Mesenchymal stem cell (in vitro differentiated cells and primary cell): ENCODE data around the gene NCOA1.
A peak's percentile ranks its signal among the peaks of the same experiment; 100 is the strongest.

Experiments used
- DNase-seq: peaks from one replicate; pipeline ENCODE4 v3.0.0-alpha.2; 2013
- H2AFZ ChIP-seq: one replicate; pipeline ENCODE4 v1.6.1; 2013; ENCODE audit warnings: low read depth, mild to moderate bottlenecking, control low read depth, inconsistent platforms, low read length, moderate library complexity
- H2AK5ac ChIP-seq: 2 replicates; pipeline ENCODE4 v1.6.1; 2013; ENCODE audit warnings: low read length, moderate library complexity, mild to moderate bottlenecking, inconsistent platforms; ENCODE audit not compliant: severe bottlenecking
- H2BK120ac ChIP-seq: one replicate; pipeline ENCODE4 v1.6.1; 2013; ENCODE audit warnings: low read depth, mild to moderate bottlenecking, inconsistent platforms, low read length, moderate library complexity
- H2BK12ac ChIP-seq, 2 experiments: one replicate each; pipeline ENCODE4 v1.6.1; 2013; ENCODE audit warnings: inconsistent platforms in 2 of 2, low read length in 2 of 2, mild to moderate bottlenecking in 2 of 2, moderate library complexity in 2 of 2, control low read depth in 1 of 2
- H2BK15ac ChIP-seq: one replicate; pipeline ENCODE4 v1.6.1; 2013; ENCODE audit warnings: mild to moderate bottlenecking, low read depth, inconsistent platforms; ENCODE audit not compliant: poor library complexity, severe bottlenecking
- H2BK5ac ChIP-seq: 2 replicates; pipeline ENCODE4 v1.6.1; 2013; ENCODE audit warnings: low read depth, mild to moderate bottlenecking, low read length, control low read depth, inconsistent platforms; ENCODE audit not compliant: poor library complexity, severe bottlenecking
- H3K14ac ChIP-seq, 2 experiments: one replicate each; pipeline ENCODE4 v1.6.1; 2013; ENCODE audit warnings: inconsistent platforms in 2 of 2, low read length in 2 of 2, control low read depth in 1 of 2, mild to moderate bottlenecking in 1 of 2, moderate library complexity in 1 of 2
- H3K18ac ChIP-seq, 2 experiments: one replicate each; pipeline ENCODE4 v1.6.1; 2013; ENCODE audit warnings: inconsistent platforms in 2 of 2, low read length in 2 of 2, control low read depth in 1 of 2, low read depth in 1 of 2, mild to moderate bottlenecking in 1 of 2
- H3K23ac ChIP-seq, 2 experiments: one replicate each; pipeline ENCODE4 v1.6.1; 2013; ENCODE audit warnings: inconsistent platforms in 2 of 2, low read length in 2 of 2, mild to moderate bottlenecking in 2 of 2, moderate library complexity in 2 of 2, control low read depth in 1 of 2
- H3K27ac ChIP-seq: 2 replicates; pipeline ENCODE4 v1.5.1; 2013; ENCODE audit warnings: mild to moderate bottlenecking, moderate library complexity, low read length, control low read depth, inconsistent platforms; ENCODE audit not compliant: poor library complexity, severe bottlenecking
- H3K27me3 ChIP-seq, 2 experiments: 2 replicates each; pipeline versions ENCODE4 v1.6.1 to v1.7.0; 2013; ENCODE audit warnings: low read length in 2 of 2, mild to moderate bottlenecking in 2 of 2, moderate library complexity in 2 of 2, control low read depth in 1 of 2, inconsistent platforms in 1 of 2; ENCODE audit not compliant: control insufficient read depth in 1 of 2, insufficient read depth in 1 of 2
- H3K36me3 ChIP-seq, 2 experiments: 2 replicates each; pipeline versions ENCODE4 v1.6.1 to v1.7.0; 2013; ENCODE audit warnings: low read length in 2 of 2, control low read depth in 1 of 2, inconsistent platforms in 1 of 2, low read depth in 1 of 2, mild to moderate bottlenecking in 1 of 2; ENCODE audit not compliant: insufficient read depth in 2 of 2, control insufficient read depth in 1 of 2
- H3K4ac ChIP-seq, 2 experiments: one replicate each; pipeline ENCODE4 v1.6.1; 2013; ENCODE audit warnings: inconsistent platforms in 2 of 2, low read length in 2 of 2, mild to moderate bottlenecking in 2 of 2, moderate library complexity in 2 of 2, control low read depth in 1 of 2, low read depth in 1 of 2
- H3K4me1 ChIP-seq: 2 replicates; pipeline ENCODE4 v1.6.1; 2013; ENCODE audit warnings: low read depth, low read length, control low read depth; ENCODE audit not compliant: control insufficient read depth, insufficient read depth
- H3K4me2 ChIP-seq: 2 replicates; pipeline ENCODE4 v1.6.1; 2013; ENCODE audit warnings: low read length, mild to moderate bottlenecking, inconsistent platforms; ENCODE audit not compliant: poor library complexity, severe bottlenecking
- H3K4me3 ChIP-seq, 2 experiments: 2 replicates each; pipeline versions ENCODE4 v1.5.1 to v1.7.0; 2013; ENCODE audit warnings: low read length in 2 of 2, mild to moderate bottlenecking in 2 of 2, control low read depth in 1 of 2, low read depth in 1 of 2; ENCODE audit not compliant: insufficient read depth in 1 of 2
- H3K79me1 ChIP-seq: replicated peaks from 2 replicates; pipeline ENCODE4 v1.6.1; 2013; ENCODE audit warnings: mild to moderate bottlenecking, control low read depth, low read length, inconsistent platforms; ENCODE audit not compliant: poor library complexity, severe bottlenecking
- H3K9ac ChIP-seq: 2 replicates; pipeline ENCODE4 v1.7.0; 2013; ENCODE audit warnings: mild to moderate bottlenecking, low read length, moderate library complexity
- H3K9me3 ChIP-seq: 2 replicates; pipeline ENCODE4 v1.7.0; 2013; ENCODE audit warnings: mild to moderate bottlenecking, low read length; ENCODE audit not compliant: control insufficient read depth
- H4K8ac ChIP-seq: one replicate; pipeline ENCODE4 v1.6.1; 2013; ENCODE audit warnings: inconsistent platforms, mild to moderate bottlenecking, low read length, moderate library complexity
- H4K91ac ChIP-seq: one replicate; pipeline ENCODE4 v1.6.1; 2013; ENCODE audit warnings: mild to moderate bottlenecking, low read length, inconsistent platforms
- WGBS: methylation state at CpG from one replicate; pipeline ENCODE4 v1.1.7; 2013; ENCODE audit warnings: mixed read lengths; 5-methylcytosine and 5-hydroxymethylcytosine counted together

The NCOA1 gene

GRCh38 chr2:24507549-24507948, 16.5 kb downstream of the NCOA1 start:
- Histone ChIP-seq H3K36me3 (no peaks in the 10 kb centered on the region), H2BK15ac (no peak overlapping the region), H2BK5ac (no peak overlapping the region), H3K14ac (no peak overlapping the region), H3K9me3 (no peaks in the 10 kb centered on the region), H3K4ac (no peak overlapping the region), H4K8ac (no peak overlapping the region), H3K27ac (no peak overlapping the region), H3K79me1 (peaks cover 21% of the 10 kb centered on the region), H3K18ac (no peak overlapping the region), H3K4me1 (no peaks in the 10 kb centered on the region), H3K23ac (no peak overlapping the region), H3K9ac (no peak overlapping the region), H2AFZ (no peak overlapping the region), H3K4me2 (no peak overlapping the region), H3K27me3 (no peaks in the 10 kb centered on the region), H2BK12ac (no peak overlapping the region), H2AK5ac (no peak overlapping the region), H4K91ac (no peak overlapping the region), H3K4me3 (no peak overlapping the region), H2BK120ac (no peak overlapping the region)
- DNase-seq, result no peak
- WGBS, result 100% methylated on average over 3 of the region's 4 CpGs

- no peak overlapping the region for H4K8ac ChIP-seq
- H2BK12ac ChIP-seq, result no peak overlapping the region
- H4K91ac ChIP-seq, result no peak overlapping the region
- no peak overlapping the region for H2BK5ac ChIP-seq
- no CpG with 5 or more reads among the region's 1 CpG for WGBS
- H3K18ac ChIP-seq, result no peak overlapping the region
- no peaks in the 10 kb centered on the region for H3K4me1 ChIP-seq
- DNase-seq, result peak; percentile 22
- H3K4me3 ChIP-seq, result no peak overlapping the region
- no peak overlapping the region for H3K4me2 ChIP-seq
- no peak overlapping the region for H2AFZ ChIP-seq
- no peak overlapping the region for H3K27ac ChIP-seq
- no peak overlapping the region for H2BK15ac ChIP-seq
- no peak overlapping the region for H3K9ac ChIP-seq
- no peaks in the 10 kb centered on the region for H3K27me3 ChIP-seq
- H3K14ac ChIP-seq, result no peak overlapping the region
- H3K4ac ChIP-seq, result no peak overlapping the region
- no peak overlapping the region for H3K23ac ChIP-seq
- no peak overlapping the region for H2BK120ac ChIP-seq
- H3K9me3 ChIP-seq, result no peaks in the 10 kb centered on the region
- H3K36me3 ChIP-seq, result no peaks in the 10 kb centered on the region
- H2AK5ac ChIP-seq, result no peak overlapping the region
- H3K79me1 ChIP-seq, result peaks cover 21% of the 10 kb centered on the region
Observed at GRCh38 chr2:24508878-24509277, 17.8 kb downstream of the NCOA1 start.

- Histone ChIP-seq H3K79me1 (peaks cover 19% of the 10 kb centered on the region), H3K18ac (no peak overlapping the region), H3K27ac (no peak overlapping the region), H3K23ac (no peak overlapping the region), H4K91ac (no peak overlapping the region), H2BK12ac (no peak overlapping the region), H3K36me3 (no peaks in the 10 kb centered on the region), H3K4me3 (no peak overlapping the region), H2BK5ac (no peak overlapping the region), H2BK15ac (no peak overlapping the region), H2AK5ac (no peak overlapping the region), H3K4ac (no peak overlapping the region), H4K8ac (no peak overlapping the region), H2AFZ (no peak overlapping the region), H3K27me3 (no peaks in the 10 kb centered on the region), H3K14ac (no peak overlapping the region), H3K9ac (no peak overlapping the region), H3K4me2 (no peak overlapping the region), H2BK120ac (no peak overlapping the region), H3K4me1 (no peaks in the 10 kb centered on the region), H3K9me3 (no peaks in the 10 kb centered on the region)
- DNase-seq, result no peak
- 95% methylated on average over 1 of the region's 1 CpG for WGBS
Observed at GRCh38 chr2:24509425-24509824, 18.4 kb downstream of the NCOA1 start.

- no peak overlapping the region for H3K4ac ChIP-seq
- no peak overlapping the region for H2BK120ac ChIP-seq
- no peak overlapping the region for H3K4me2 ChIP-seq
- no peak overlapping the region for H2AFZ ChIP-seq
- no peak overlapping the region for H3K14ac ChIP-seq
- H3K4me1 ChIP-seq, result no peaks in the 10 kb centered on the region
- no peak overlapping the region for H2BK12ac ChIP-seq
- H3K4me3 ChIP-seq, result no peak overlapping the region
- no peaks in the 10 kb centered on the region for H3K9me3 ChIP-seq
- no peak overlapping the region for H2BK5ac ChIP-seq
- H3K27me3 ChIP-seq, result no peaks in the 10 kb centered on the region
- H4K91ac ChIP-seq, result no peak overlapping the region
- peaks cover 21% of the 10 kb centered on the region for H3K79me1 ChIP-seq
- WGBS, result 100% methylated on average over 3 of the region's 3 CpGs
- no peak overlapping the region for H3K18ac ChIP-seq
- no peak overlapping the region for H2AK5ac ChIP-seq
- no peak overlapping the region for H4K8ac ChIP-seq
- H2BK15ac ChIP-seq, result no peak overlapping the region
- no peak overlapping the region for H3K27ac ChIP-seq
- H3K23ac ChIP-seq, result no peak overlapping the region
- no peaks in the 10 kb centered on the region for H3K36me3 ChIP-seq
- no peak for DNase-seq
- H3K9ac ChIP-seq, result no peak overlapping the region
Observed at GRCh38 chr2:24509840-24510239, 18.8 kb downstream of the NCOA1 start.
